Kidney (tissue), 14 donors: ENCODE measurements around the gene ALDH18A1. TPM values are rescaled to one million over a fixed set of nuclear protein-coding genes. Genes with fewer than 3 reads are reported as not detected.
A peak's percentile ranks its signal among the peaks of the same experiment; 100 is the strongest.

ENCODE experiments used
- DNase-seq, 5 donors: peaks; one replicate each; pipeline ENCODE4 v3.0.0-alpha.2; 2013 to 2020
- FAIRE-seq: peaks from 2 replicates; lab custom pipeline; 2012; peaks lifted over from hg19 to GRCh38; lab: Jason Lieb, UNC
- H3K27ac ChIP-seq, 2 donors: one replicate each; pipeline ENCODE4 v1.7.0; 2013; ENCODE audit warnings: low read depth in 2 of 2, low read length in 2 of 2, inconsistent platforms in 1 of 2
- H3K27me3 ChIP-seq: one replicate; pipeline ENCODE4 v1.7.1; 2013; ENCODE audit warnings: low read length, inconsistent platforms; ENCODE audit not compliant: control insufficient read depth, insufficient read depth
- H3K36me3 ChIP-seq, 3 donors: one replicate each; pipeline versions ENCODE4 v1.7.0 to v1.7.1; 2013; ENCODE audit warnings: low read length in 3 of 3, control low read depth in 1 of 3, inconsistent platforms in 1 of 3; ENCODE audit not compliant: insufficient read depth in 3 of 3, control insufficient read depth in 2 of 3
- H3K4me1 ChIP-seq, 3 donors: one replicate each; pipeline versions ENCODE4 v1.7.0 to v1.7.1; 2013; ENCODE audit warnings: low read length in 3 of 3, inconsistent platforms in 1 of 3, low read depth in 1 of 3; ENCODE audit not compliant: control insufficient read depth in 2 of 3, insufficient read depth in 2 of 3
- H3K4me3 ChIP-seq, 3 donors: one replicate each; pipeline versions ENCODE4 v1.7.0 to v1.8.1; 2013; ENCODE audit warnings: low read length in 3 of 3, control low read depth in 1 of 3, inconsistent platforms in 1 of 3
- H3K9ac ChIP-seq, 3 donors: one replicate each; pipeline versions ENCODE4 v1.7.0 to v1.7.1; 2013; ENCODE audit warnings: low read length in 3 of 3, control low read depth in 1 of 3, inconsistent platforms in 1 of 3
- H3K9me3 ChIP-seq, 3 donors: one replicate each; pipeline versions ENCODE4 v1.7.0 to v1.7.1; 2013; ENCODE audit warnings: low read length in 3 of 3, control low read depth in 1 of 3, inconsistent platforms in 1 of 3; ENCODE audit not compliant: control insufficient read depth in 2 of 3, insufficient read depth in 1 of 3
- intact Hi-C: fragments of 100-400 bp; cut with DNase I; formaldehyde crosslinking; loops from one replicate; pipeline ENCODE4 v1.11.1; 2022
- polyA plus RNA-seq: library from polyadenylated mRNA; stranded (reverse); fragments of 350-450 nt; fragmentation: Illumina TruSeq; extraction: RNeasy Lipid Tissue Mini Kit (QIAGEN cat#74804); gene quantifications from one replicate; pipeline ENCODE4 v1.2.3, GENCODE V29; 2014; ENCODE audit warnings: low read depth, low replicate concordance; ENCODE audit not compliant: insufficient read depth
- total RNA-seq: library from RNA; stranded (reverse); fragmentation: NEBNext Ultra II Directional; extraction: Animal tissue kit (Norgen Biotek cat#: 25700); gene quantifications from one replicate; pipeline ENCODE4 v1.2.1, GENCODE V29; 2021
- TF ChIP-seq, protein P1 (sequence below): IDR thresholded peaks from 3 replicates; pipeline ENCODE4 v1.5.1; 2012; ENCODE audit warnings: mild to moderate bottlenecking, moderate library complexity, borderline replicate concordance; ENCODE audit not compliant: insufficient read depth; ENCODE audit errors: extremely low read depth
- donor health status: control.
- donor health status: control.
- donor health status: control.
- donor health status: control.
- donor health status: control.
- donor health status: DM: yes; HTN: yes; CAD: no.
- donor health status: Normal renal cell carcinoma (clear cell type).

The ALDH18A1 gene
- total and polyA plus RNA-seq, 2 donors from 2014 or later, result 23.6 to 72.0 TPM

DNA sequence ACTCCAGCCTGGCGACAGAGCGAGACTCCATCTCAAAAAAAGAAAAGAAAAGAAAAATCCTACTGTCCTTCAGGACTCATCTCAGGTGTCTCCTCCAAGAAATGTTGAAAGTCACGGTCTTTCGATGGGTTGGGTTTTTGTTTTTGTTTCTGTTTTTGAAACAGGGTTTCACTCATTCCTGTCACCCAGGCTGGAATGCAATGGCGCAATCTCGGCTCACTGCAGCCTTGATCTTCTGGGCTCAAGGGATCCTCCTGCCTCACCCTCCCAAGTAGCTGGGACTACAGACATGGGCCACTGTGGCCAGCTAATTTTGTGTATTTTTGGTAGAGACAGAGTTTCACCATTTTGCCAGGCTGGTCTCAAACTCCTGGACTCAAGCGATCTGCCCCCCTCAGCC is 92.2 kb downstream of the ALDH18A1 start:
- TF ChIP-seq, protein P1, sequence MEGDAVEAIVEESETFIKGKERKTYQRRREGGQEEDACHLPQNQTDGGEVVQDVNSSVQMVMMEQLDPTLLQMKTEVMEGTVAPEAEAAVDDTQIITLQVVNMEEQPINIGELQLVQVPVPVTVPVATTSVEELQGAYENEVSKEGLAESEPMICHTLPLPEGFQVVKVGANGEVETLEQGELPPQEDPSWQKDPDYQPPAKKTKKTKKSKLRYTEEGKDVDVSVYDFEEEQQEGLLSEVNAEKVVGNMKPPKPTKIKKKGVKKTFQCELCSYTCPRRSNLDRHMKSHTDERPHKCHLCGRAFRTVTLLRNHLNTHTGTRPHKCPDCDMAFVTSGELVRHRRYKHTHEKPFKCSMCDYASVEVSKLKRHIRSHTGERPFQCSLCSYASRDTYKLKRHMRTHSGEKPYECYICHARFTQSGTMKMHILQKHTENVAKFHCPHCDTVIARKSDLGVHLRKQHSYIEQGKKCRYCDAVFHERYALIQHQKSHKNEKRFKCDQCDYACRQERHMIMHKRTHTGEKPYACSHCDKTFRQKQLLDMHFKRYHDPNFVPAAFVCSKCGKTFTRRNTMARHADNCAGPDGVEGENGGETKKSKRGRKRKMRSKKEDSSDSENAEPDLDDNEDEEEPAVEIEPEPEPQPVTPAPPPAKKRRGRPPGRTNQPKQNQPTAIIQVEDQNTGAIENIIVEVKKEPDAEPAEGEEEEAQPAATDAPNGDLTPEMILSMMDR, result no peak
- Histone ChIP-seq H3K36me3 (no peaks in the 10 kb centered on the region), H3K4me3 (no peak overlapping the region), H3K9me3 (no peaks in the 10 kb centered on the region), H3K27me3 (no peaks in the 10 kb centered on the region), H3K9ac (no peak overlapping the region), H3K27ac (no peak overlapping the region), H3K4me1 (peaks cover 0 to 5% (median 4%) of the 10 kb centered on the region in 3 donors)
- DNase-seq, result no peak
- no peak for FAIRE-seq
- intact Hi-C loops, result no loop called here

DNA sequence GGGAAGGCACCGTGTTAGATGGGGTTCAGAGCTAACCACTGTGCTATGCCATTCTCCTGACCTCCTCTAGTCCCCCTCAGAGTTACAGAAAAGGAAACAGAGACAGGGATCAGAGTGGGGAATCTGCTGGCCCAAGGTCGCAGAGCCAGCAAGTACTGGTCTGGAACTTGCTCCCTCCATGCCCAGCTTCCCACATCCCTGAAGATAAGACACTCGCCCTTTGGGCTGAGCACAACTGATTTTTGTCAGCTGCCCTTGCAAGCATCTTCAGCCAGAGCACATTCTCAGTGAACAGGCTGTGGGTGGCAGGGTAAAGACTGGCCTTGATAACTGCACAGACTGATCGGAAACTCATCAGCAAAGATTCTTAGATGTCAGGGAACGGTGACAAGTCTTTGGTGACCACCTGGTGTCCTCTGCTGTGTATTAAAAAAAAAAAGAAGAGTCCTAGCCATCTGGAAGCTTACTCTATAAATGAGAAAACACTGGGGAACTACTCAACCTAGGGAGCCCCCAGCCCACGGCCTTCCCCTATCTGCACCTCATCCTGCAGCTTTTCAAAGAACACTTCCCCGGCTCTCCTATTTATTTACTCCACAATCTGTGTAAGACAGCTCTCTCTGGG is 94.1 kb downstream of the ALDH18A1 start:
- H3K4me3 ChIP-seq, result no peak overlapping the region
- no peaks in the 10 kb centered on the region for H3K27me3 ChIP-seq
- no peaks in the 10 kb centered on the region for H3K36me3 ChIP-seq
- H3K27ac ChIP-seq, result no peak overlapping the region
- intact Hi-C loops, result no loop called here
- peaks cover 0 to 10% (median 4%) of the 10 kb centered on the region in 3 donors for H3K4me1 ChIP-seq
- TF ChIP-seq, protein P1, result no peak
- H3K9me3 ChIP-seq, result no peaks in the 10 kb centered on the region
- DNase-seq, result no peak
- H3K9ac ChIP-seq, result no peak overlapping the region
- no peak for FAIRE-seq

DNA sequence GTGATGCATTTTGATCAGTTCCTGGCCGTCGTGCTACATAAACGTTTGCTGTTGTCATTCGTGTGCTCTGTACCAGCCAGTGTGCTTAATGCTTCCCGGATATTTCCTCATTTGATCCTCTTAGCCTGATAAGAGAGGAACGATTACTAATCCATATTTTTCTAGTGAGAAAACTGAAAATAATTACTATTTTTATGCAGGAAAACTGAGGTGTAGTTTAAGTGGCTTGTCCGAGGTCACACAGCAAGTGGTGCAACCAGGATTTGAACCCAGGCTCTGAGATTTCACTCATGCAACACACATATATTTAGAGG is 94.7 kb downstream of the ALDH18A1 start:
- no peaks in the 10 kb centered on the region for H3K27me3 ChIP-seq
- FAIRE-seq (no peak), DNase-seq (no peak)
- H3K4me1 ChIP-seq, result peaks cover 0 to 10% (median 4%) of the 10 kb centered on the region in 3 donors
- intact Hi-C loops, result no loop called here
- H3K9ac ChIP-seq, result peak overlapping the region in 1 of 3 donors; percentile 1
- no peaks in the 10 kb centered on the region for H3K36me3 ChIP-seq
- TF ChIP-seq, protein P1, result no peak
- H3K27ac ChIP-seq, result no peak overlapping the region
- peak overlapping the region in 2 of 3 donors; percentile 0 to 65 for H3K4me3 ChIP-seq
- H3K9me3 ChIP-seq, result no peaks in the 10 kb centered on the region
